ENCODE measurements around the gene DAP3.
"Not testable (repeated sequence)": the region's sequence is repeated elsewhere in the genome, so short reads cannot be mapped to it uniquely, and the experiment has no call there.

Gene DAP3

GRCh38 chr1:155687705-155688323 lies 1.1 kb upstream of the DAP3 start:
- not testable (repeated sequence) for DNase-seq

GRCh38 chr1:155688324-155689080 lies 389 bp upstream of the DAP3 start, which contains the start of gene YY1AP1:
TSS of gene YY1AP1 (minus strand) at chr1:155688774. CDS start at chr1:155680436, 8,338 bp downstream.
- peak; percentile 82 for DNase-seq

DNA sequence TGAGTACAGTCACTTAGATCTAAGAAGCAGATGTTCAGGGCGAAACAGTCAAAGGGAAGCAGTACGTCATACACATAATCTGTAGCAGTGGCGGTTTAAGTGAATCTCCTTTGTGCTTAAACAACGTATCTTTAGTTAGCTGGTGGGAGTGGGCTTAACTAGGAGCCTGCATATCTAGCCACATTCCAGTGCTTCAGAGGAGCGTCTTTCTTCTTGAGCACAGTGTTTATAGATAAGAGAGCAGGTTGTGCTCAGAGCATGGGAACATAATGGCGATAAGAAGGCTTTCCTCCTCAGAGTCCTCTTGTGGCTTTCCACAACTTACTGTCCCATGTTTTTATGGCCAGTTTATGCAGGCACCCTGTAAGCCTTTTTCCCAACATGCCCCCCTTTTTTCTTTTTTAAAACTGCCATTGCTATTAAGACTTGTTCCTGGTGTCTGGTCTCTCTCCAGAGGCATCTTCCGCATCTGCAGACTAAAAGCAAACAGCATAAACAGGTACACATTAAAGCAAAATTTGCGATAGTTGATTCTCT lies 3.2 kb downstream of the DAP3 start:
- no peak for DNase-seq

GRCh38 chr1:155694167-155694566 lies 5.3 kb downstream of the DAP3 start:
- no peak for DNase-seq

GRCh38 chr1:155695072-155695471 lies 6.2 kb downstream of the DAP3 start:
- DNase-seq: no peak

- no peak for DNase-seq
Observed at GRCh38 chr1:155695608-155696007, 6.7 kb downstream of the DAP3 start.

- no peak for DNase-seq
Observed at GRCh38 chr1:155696524-155696923, 7.6 kb downstream of the DAP3 start.

GRCh38 chr1:155697046-155697445 lies 8.2 kb downstream of the DAP3 start:
- DNase-seq: no peak

DNA sequence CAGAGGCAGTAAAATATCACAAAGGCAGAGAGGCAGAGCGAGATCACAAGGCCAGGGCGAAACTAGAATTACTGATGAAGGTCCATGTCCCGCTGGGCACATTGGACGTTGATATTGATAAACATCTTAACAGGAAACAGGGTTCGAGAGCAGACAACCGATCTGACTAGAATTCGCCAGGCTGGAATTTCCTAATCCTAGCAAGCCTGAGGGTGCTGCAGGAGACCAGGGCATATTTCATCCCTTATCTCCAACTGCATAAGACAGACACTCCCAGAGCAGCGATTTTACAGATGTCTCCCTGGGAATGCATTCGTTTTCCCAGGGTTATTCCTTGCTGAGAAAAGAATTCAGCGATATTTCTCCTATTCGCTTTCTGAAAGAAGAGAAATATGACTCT lies 8.7 kb downstream of the DAP3 start:
- DNase-seq: not testable (repeated sequence)

GRCh38 chr1:155698382-155699038 lies 9.6 kb downstream of the DAP3 start:
- DNase-seq: no peak

GRCh38 chr1:155699062-155699461 lies 10.2 kb downstream of the DAP3 start:
- not testable (repeated sequence) for DNase-seq

- DNase-seq: not testable (repeated sequence)
Observed at GRCh38 chr1:155701675-155702074, 12.8 kb downstream of the DAP3 start.

DNA sequence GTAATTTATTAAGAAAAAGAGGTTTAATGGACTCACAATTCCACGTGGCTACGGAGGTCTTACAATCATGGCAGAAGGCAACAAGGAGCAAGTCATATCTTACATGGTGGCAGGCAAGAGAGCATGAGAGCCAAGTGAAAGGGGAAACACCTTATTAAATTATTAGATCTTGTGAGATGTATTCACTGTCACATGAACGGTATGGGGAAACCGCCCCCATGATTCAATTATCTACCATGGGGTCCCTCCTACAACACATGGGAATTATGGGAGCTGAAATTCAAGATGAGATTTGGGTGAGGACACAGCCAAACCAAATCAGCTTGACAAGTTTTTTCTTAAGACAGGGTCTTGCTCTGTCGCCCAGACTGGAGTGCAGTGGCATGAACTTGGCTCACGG lies 14.3 kb downstream of the DAP3 start:
- no peak for DNase-seq

- not testable (repeated sequence) for DNase-seq
Observed at GRCh38 chr1:155704414-155704813, 15.5 kb downstream of the DAP3 start.

DNA sequence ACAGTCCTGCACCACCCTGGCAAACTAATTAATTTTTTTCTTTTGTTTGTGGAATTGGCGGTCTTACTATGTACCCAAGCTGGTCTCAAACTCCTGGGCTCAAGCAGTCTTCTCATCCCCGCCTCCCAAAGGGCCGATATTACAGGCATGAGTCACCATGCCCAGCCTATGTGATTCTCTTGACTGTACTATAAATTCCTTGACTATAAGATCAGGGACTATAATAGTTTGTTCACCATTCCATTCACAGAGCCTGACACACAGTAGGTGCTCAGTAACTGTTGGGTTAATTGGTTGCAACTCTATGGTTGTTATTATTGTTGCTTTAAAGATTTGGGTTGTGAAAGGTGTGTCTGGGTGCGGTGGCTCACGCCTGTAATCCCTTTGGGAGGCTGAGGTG lies 17.2 kb downstream of the DAP3 start:
- no peak for DNase-seq

DNA sequence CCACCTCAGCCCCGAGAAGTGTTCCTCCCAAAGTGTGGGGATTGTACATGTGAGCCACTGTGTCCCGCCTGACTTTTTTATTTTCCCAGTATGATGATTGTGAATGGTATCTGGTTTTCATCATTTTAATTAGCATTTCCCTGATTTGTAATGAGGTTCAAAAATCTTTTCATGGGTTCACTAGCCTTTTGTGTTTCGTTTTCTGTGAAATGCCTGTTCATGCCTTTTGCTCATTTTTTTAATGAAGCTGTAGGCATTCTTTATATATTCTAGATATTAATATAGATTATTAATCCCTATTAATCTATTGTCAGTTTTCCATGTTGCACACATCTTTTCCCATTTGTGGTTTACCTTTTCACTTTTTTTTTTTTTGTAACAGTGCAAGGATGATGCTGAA lies 20.5 kb downstream of the DAP3 start:
- DNase-seq: no peak

GRCh38 chr1:155711457-155711856 lies 22.6 kb downstream of the DAP3 start:
- not testable (repeated sequence) for DNase-seq

- not testable (repeated sequence) for DNase-seq
Observed at GRCh38 chr1:155712636-155713035, 23.7 kb downstream of the DAP3 start.

DNA sequence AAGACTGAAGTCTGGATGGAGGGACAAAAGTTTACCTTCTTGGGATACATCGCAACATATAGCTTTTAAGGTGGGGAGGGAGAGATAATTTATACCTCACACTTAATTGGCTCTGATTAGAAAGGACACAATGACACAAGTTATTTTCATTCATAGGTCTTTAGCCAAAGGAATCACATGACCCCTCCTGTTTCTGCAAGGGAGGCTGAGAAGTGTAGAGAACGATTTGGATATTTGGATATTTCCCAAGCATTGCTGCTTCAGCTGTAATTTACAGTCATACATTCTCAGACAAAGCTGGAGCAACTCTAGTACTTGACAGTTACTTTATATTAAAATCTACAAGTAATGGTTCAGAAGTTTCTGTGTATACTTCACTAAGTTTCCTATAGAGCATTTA lies 24.2 kb downstream of the DAP3 start:
- DNase-seq: no peak

DNA sequence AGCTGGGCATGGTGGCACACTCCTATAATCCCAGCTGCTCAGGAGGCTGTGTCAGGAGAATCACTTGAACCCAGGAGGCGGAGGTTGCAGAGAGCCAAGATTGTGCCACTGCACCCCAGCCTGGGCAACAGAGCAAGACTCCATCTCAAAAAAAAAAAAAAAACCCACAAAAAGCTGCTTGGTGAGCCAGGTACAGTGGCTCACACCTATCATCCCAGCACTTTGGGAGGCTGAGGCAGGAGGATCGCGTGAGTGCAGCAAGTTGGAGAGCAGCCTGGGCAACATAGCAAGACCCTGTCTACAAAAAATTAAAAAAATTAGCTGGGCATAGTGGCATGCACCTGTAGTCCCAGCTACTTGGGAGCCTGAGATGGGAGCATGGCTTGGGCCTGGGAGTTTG lies 26.2 kb downstream of the DAP3 start:
- DNase-seq: not testable (repeated sequence)

GRCh38 chr1:155715777-155716176 lies 26.9 kb downstream of the DAP3 start:
- no peak for DNase-seq

DNA sequence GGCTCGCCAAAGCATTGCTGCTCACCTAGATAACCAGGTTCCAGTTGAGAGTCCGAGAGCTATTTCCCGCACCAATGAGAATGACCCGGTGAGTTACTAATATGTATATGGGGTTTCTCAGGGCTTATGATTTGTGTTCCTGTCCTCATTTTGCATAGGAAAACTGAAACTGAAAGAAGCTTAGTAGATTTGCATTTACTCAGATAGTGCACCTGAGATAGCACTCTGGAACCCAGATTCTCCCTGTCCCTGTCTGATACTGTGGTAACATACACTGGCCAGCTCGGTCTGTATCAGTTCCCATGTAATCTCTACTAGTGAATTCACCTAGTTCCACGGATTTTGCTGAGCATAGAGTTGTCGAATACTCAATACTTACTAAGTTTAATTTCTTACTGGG lies 28.1 kb downstream of the DAP3 start:
- DNase-seq: no peak

- DNase-seq: peak; percentile 15
Observed at GRCh38 chr1:155718524-155719115, 29.7 kb downstream of the DAP3 start.
